ENCODE results near the gene CLDND2.

DNA sequence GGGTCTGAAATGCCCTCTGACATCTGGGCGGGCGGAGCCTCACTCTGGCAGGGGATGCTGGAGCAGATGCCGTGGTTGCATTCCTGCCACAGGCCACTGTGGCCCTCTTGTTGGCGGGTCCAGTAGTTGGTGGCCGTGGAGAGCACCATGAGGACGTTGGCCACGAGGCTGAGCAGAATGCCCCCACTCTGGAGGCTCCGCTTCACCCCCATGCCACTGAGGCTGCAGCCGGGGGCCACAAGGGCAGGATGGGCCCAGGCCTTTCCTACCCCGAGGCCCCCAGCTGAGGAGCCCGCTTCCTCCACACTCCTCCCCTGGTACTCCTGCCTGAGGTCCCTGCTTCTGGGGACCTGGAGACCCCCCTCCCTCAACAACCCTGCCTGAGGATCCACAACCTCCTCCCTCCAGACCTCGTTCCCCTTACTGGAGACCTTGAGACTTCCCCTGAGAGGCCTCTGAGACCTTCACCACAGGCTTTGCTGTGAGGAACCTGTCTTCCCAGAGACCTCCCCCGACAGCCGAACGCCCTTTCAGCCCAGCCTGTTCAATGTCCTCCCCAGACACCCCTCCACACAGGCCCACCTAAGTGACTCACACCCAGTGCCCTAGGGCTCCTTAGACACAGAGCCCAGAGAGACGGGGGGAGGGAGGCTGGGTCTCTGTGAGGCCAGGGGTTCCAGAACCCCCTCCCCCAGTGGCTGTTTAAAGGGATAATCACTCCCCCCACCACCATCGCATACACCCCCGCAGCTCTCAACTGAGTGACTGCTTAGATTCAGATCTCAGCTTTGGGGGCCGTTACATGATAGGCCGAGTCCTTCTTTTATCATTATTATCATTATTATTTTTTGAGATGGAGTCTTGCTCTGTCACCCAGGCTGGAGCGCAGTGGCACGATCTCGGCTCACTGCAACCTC is at the start of gene CLDND2:
- TF ChIP-seq POLR2A (IDR thresholded peaks at IDR 0.05; ENCODE audit: low read depth, low read length) (no peak), POLR2AphosphoS5 (IDR thresholded peaks at IDR 0.05; ENCODE audit: low read depth, low read length) (no peak)
